Activated CD8-positive, alpha-beta memory T cell treated with anti-CD3 and anti-CD28 coated beads, Interleukin-2, amount 50 U/mL, for 24 hours (primary cell): ENCODE measurements around the gene DLG2.

Experiments used
- DNase-seq: peaks from one replicate; pipeline ENCODE4 v3.0.0-alpha.2; 2020; ENCODE audit errors: extremely low read depth

The DLG2 gene

GRCh38 chr11:83933008-83933407, 1694.1 kb downstream of the DLG2 start:
- DNase-seq: no peak

DNA sequence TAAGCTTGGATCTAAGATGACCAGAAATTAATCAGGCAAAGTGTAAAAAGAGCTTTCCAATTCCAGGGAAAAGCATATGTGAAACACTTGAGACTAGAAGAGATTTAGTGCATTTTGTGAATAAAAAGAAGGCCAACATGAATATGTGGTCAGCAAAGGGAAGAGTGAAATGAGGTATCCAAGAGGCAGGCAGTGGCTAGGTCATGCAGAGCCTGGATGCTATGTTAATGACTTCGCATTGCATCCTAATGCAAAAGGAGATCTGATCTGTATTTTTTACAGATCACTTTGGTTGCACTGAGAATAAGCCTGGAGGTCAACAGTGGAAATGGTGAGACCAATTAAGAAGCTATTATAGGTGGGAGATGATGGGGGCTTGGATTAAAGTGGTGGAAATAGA, 1699.7 kb downstream of the DLG2 start:
- no peak for DNase-seq

- DNase-seq: no peak
These were observed 1702.2 kb downstream of the DLG2 start for GRCh38 chr11:83924795-83925542.

GRCh38 chr11:83923961-83924360, 1703.2 kb downstream of the DLG2 start:
- no peak for DNase-seq

DNA sequence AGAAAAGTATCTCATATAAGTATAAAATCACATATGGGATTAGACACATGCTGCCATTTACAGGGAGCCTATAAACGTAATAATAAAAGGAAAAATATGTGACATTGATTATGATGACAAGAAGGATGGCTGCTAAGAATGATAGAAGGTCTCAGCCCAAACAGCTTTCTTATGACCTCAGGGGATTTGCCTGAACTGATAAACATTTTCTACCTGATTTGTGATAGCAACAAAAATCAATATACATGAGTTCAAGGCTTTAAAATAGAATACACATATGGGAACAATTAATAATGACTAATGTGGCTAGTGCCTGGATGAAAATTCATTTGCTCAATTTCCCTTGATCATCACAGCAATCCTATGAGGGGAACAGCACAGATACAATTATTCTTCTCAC, 1704.2 kb downstream of the DLG2 start:
- no peak for DNase-seq

GRCh38 chr11:83922318-83922717, 1704.8 kb downstream of the DLG2 start:
- DNase-seq: no peak

DNA sequence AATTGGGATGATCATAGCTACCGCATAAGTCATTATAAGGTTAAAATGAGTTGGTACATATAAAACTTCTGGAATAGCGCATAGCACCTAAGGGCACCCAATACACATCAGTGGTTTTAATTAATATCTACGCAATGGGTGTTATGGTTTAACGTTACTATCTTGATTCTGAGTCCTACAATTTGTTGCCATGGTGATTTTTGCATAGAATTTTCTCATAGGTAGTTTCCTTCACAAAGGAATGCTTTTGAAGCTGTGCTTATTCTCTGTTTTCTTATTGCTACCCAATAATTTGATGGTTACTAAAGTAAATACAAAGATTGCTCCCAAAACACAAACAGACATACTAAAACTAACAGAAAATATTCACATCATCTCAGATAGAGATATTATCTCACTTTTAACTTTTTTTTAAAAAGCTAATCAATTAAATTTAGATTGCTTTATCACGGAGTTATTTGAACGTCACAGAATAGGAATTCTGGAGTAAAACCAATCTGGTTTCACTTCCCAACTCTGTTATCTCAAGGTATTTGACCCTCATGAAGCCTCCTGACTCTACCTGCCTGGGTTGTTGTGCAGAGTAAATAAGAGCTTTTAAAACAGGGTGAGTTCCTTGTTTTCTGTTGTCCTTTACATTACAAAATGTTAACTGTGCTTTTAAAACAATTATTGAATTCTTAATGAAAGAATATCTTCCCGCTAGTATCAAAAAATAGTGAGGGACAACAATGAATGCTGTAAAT, 1705.5 kb downstream of the DLG2 start:
- no peak for DNase-seq

GRCh38 chr11:83918476-83918875, 1708.7 kb downstream of the DLG2 start:
- DNase-seq: no peak

- no peak for DNase-seq
These were observed 1712.1 kb downstream of the DLG2 start for GRCh38 chr11:83914995-83915394.

DNA sequence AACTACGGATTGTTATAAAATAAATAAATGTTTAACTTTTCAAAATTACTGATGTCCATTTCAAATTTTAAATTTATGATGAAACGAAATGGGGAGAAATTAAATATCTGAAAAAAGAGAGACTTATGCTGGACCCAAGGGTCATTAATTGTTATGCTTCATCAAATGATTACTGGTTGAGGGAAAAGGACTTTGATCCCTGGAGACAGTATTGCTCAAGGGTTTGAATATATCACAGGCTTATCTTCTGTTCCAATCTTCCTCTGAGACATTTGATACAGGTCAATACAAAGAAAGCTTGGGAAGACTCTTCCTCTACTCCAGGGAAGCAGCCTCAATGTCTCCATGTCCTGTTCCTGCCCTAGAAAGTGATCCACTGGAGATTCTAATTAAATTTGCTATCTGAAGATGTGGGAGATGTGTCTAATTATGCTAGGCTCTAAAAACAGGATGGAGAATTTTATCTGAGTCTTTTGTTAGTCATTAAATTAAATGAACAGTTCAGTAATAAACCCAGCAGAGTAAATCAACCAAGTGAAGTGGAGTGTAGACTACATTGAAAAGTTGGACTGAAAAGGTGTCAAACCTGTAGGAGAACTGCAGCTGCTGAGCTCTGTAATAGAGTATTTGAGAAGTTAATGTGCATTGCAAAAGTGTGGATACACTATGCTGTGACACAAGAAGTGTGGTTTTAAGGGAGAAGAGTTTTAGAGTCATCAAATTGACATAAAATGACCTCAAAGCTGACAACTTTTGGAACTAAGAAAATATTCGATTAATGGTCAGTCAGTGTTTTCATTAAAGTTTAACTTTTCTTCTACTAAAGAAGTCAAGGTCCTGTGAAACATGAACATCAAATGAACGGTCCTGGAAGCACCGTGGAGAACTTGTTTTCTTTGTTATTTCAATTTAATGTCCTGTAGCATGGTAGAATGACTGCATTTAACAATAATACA, 1717.3 kb downstream of the DLG2 start:
- DNase-seq: no peak

DNA sequence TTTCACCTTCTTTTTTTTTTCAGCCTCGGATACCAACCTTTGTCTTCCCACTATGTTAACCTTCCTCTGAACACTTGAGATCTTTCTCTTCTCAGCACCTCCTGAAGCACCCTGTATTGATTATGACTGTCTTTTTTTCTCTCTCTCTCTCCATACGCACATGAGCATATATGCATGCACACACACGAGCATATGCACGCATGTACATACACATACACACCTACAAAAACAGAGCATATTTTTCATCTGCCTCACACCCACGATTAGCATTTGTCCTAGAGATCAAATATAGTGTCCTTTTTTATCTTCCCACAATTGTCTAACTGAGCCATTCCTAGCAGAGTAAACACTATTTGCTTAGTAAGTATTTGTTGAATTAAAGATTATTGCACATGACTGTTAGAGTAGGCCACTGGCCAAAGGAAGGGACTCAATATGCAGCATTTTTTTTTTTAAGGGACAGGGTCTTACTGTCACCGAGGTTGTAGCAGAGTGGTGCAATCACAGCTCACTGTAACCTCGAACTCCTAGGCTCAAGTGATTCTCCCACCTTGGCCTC, 1718.8 kb downstream of the DLG2 start:
- no peak for DNase-seq

- DNase-seq: no peak
These were observed 1731.6 kb downstream of the DLG2 start for GRCh38 chr11:83895516-83895915.

GRCh38 chr11:83881428-83881827, 1745.7 kb downstream of the DLG2 start:
- DNase-seq: no peak

- DNase-seq: no peak
These were observed 1756.1 kb downstream of the DLG2 start for GRCh38 chr11:83871054-83871453.

GRCh38 chr11:83866655-83867054, 1760.5 kb downstream of the DLG2 start:
- no peak for DNase-seq

- DNase-seq: no peak
These were observed 1761.3 kb downstream of the DLG2 start for GRCh38 chr11:83865636-83866461.

- DNase-seq: no peak
These were observed 1762.6 kb downstream of the DLG2 start for GRCh38 chr11:83864412-83865057.

- no peak for DNase-seq
These were observed 1763.9 kb downstream of the DLG2 start for GRCh38 chr11:83863272-83863671.

DNA sequence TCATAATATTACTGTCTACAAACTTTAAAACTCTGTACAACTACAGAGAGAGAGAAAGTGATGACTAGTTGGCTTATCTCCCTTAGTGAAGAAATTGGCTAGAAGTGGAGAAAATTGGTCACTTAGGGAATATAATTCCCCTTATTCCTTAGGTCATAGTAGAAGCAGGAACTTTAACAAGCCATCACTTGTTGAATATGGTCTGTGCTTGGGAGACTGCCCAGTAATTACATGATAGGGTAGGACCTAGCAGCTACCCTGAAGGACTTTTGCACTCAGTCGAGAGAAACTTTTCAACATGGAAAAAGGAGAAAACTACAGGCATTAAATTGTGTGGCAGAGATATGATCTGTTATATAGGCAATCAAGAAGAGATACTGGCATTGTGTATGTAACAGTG, 1764.5 kb downstream of the DLG2 start:
- no peak for DNase-seq

GRCh38 chr11:83862033-83862432, 1765.1 kb downstream of the DLG2 start:
- no peak for DNase-seq

- no peak for DNase-seq
These were observed 1768.5 kb downstream of the DLG2 start for GRCh38 chr11:83858694-83859093.
